PC-3 (cell line): ENCODE measurements around the gene GSG1. TPM values are rescaled to one million over a fixed set of nuclear protein-coding genes. Genes with fewer than 3 reads are reported as not detected.

Source experiments
- ATAC-seq: fragments of 200-7000 bp; cut with Tn5 transposase; 2 replicates; pipeline ENCODE4 v1.9.1; 2020; ENCODE audit warnings: mild to moderate bottlenecking, moderate library complexity
- BruUV-seq: library from RNA; stranded (reverse); fragments of 400-500 nt; replicated peaks from 2 replicates; lab custom pipeline; 2021; lab: Mats Ljungman, UMichigan
- CTCF ChIA-PET: fragments of 300-600 bp; sonication (Branson Sonifier 250); formaldehyde crosslinking; loops from one replicate; lab custom pipeline; 2022; ENCODE audit warnings: antibody characterized with exemption; lab: Charles Lee
- POLR2A ChIA-PET: fragments of 300-600 bp; sonication (Branson Sonifier 250); formaldehyde crosslinking; loops from one replicate; lab custom pipeline; 2022; ENCODE audit warnings: antibody characterized with exemption; ENCODE audit not compliant: unreplicated experiment; lab: Charles Lee
- DNase-seq: peaks from one replicate; pipeline ENCODE4 v3.0.0-alpha.2; 2015
- H2AFZ ChIP-seq: fragments of 300-600 bp; sonication (generic); 2 replicates; pipeline ENCODE4 v1.6.0; 2016; ENCODE audit warnings: antibody characterized with exemption, low read length
- H3F3A ChIP-seq: fragments of 300-600 bp; sonication (generic); one replicate; pipeline ENCODE4 v1.6.0; 2017; ENCODE audit warnings: antibody characterized with exemption, low read length, control low read depth, mild to moderate bottlenecking; ENCODE audit not compliant: unreplicated experiment
- H3K27ac ChIP-seq: fragments of 300-600 bp; sonication (generic); 2 replicates; pipeline ENCODE4 v1.5.1; 2016; ENCODE audit warnings: mild to moderate bottlenecking, low read length
- H3K27me3 ChIP-seq: fragments of 300-600 bp; sonication (generic); 2 replicates; pipeline ENCODE4 v1.6.1; 2016; ENCODE audit warnings: low read length, mixed read lengths
- H3K36me3 ChIP-seq: fragments of 300-600 bp; sonication (generic); 2 replicates; pipeline ENCODE4 v1.6.1; 2016; ENCODE audit warnings: low read depth, mixed run types, low read length, mixed read lengths
- H3K4me1 ChIP-seq: fragments of 300-600 bp; sonication (generic); 2 replicates; pipeline ENCODE4 v1.5.1; 2016; ENCODE audit warnings: low read length; ENCODE audit not compliant: insufficient read depth
- H3K4me2 ChIP-seq: fragments of 300-600 bp; sonication (generic); 2 replicates; pipeline ENCODE4 v1.6.0; 2016; ENCODE audit warnings: low read length
- H3K4me3 ChIP-seq: fragments of 300-600 bp; sonication (generic); 2 replicates; pipeline ENCODE4 v1.5.1; 2016; ENCODE audit warnings: mild to moderate bottlenecking, low read length, mixed read lengths
- H3K79me2 ChIP-seq: fragments of 300-600 bp; sonication (generic); 2 replicates; pipeline ENCODE4 v1.6.1; 2017; ENCODE audit warnings: low read length, mixed read lengths
- H3K9ac ChIP-seq: fragments of 300-600 bp; sonication (generic); 2 replicates; pipeline ENCODE4 v1.6.0; 2016; ENCODE audit warnings: mild to moderate bottlenecking, low read length
- H3K9me2 ChIP-seq: fragments of 300-600 bp; sonication (generic); replicated peaks from 2 replicates; pipeline ENCODE4 v1.6.1; 2016; ENCODE audit warnings: mixed run types, low read length, mixed read lengths
- H3K9me3 ChIP-seq: fragments of 300-600 bp; sonication (generic); 2 replicates; pipeline ENCODE4 v1.6.1; 2016; ENCODE audit warnings: low read length, mixed read lengths
- H4K20me1 ChIP-seq: fragments of 300-600 bp; sonication (generic); 2 replicates; pipeline ENCODE4 v1.6.1; 2016; ENCODE audit warnings: low read length, mixed read lengths
- CTCF ChIP-seq: fragments of 300-600 bp; sonication (generic); conservative IDR thresholded peaks from 2 replicates; pipeline ENCODE4 v1.5.1; 2017; ENCODE audit warnings: antibody characterized with exemption, low read depth, mild to moderate bottlenecking, low read length
- EZH2 ChIP-seq: fragments of 300-600 bp; sonication (generic); IDR thresholded peaks from one replicate; pipeline ENCODE4 v1.6.1; 2017; ENCODE audit warnings: antibody characterized with exemption, mild to moderate bottlenecking, low read length; ENCODE audit not compliant: unreplicated experiment
- EZH2phosphoT487 ChIP-seq: fragments of 300-600 bp; sonication (generic); IDR thresholded peaks from 2 replicates; pipeline ENCODE4 v1.6.1; 2018; ENCODE audit warnings: mild to moderate bottlenecking, antibody characterized with exemption, low read length, borderline replicate concordance
- intact Hi-C: fragments of 100-400 bp; cut with micrococcal nuclease; formaldehyde crosslinking; loops from 2 replicates; pipeline ENCODE4 v1.9.0; 2023
- total RNA-seq: library from RNA; depleted of rRNA; stranded (reverse); fragments of >200 nt; gene quantifications from 2 replicates; pipeline ENCODE4 v1.2.3, GENCODE V29; 2014

Gene GSG1
- total RNA-seq, 1 experiment from 2014 or later = 0.77 TPM

- BruUV-seq = no TSS peak
These were observed 48.8 kb upstream of the GSG1 start for GRCh38 chr12:13152281-13152680.

GRCh38 chr12:13149411-13149810 lies 45.9 kb upstream of the GSG1 start:
- H3K9me2 ChIP-seq = no peaks in the 10 kb centered on the region
- no TSS peak for BruUV-seq
- TF ChIP-seq EZH2 (no peak), EZH2phosphoT487 (no peak), CTCF (no peak)
- H3K9me3 ChIP-seq = no peaks in the 10 kb centered on the region
- no peaks in the 10 kb centered on the region for H4K20me1 ChIP-seq
- CTCF ChIA-PET = no interaction called here
- H3K4me1 ChIP-seq = peaks cover 8% of the 10 kb centered on the region
- H3K27ac ChIP-seq = no peak overlapping the region
- H3K4me3 ChIP-seq = no peak overlapping the region
- POLR2A ChIA-PET = no interaction called here
- intact Hi-C loops = no loop called here
- H3K36me3 ChIP-seq = no peaks in the 10 kb centered on the region
- H2AFZ ChIP-seq = no peak overlapping the region
- DNase-seq (no peak), ATAC-seq (no peak)
- H3K9ac ChIP-seq = no peak overlapping the region
- H3F3A ChIP-seq = no peaks in the 10 kb centered on the region
- no peaks in the 10 kb centered on the region for H3K79me2 ChIP-seq
- no peaks in the 10 kb centered on the region for H3K27me3 ChIP-seq
- no peak overlapping the region for H3K4me2 ChIP-seq

More at GRCh38 chr12:13152281-13152680, 48.8 kb upstream of the GSG1 start:
- H3K79me2 ChIP-seq = no peaks in the 10 kb centered on the region
- ATAC-seq = no peak
- H2AFZ ChIP-seq = no peak overlapping the region
- intact Hi-C loops = no loop called here
- H3K27me3 ChIP-seq = no peaks in the 10 kb centered on the region
- H3K9me3 ChIP-seq = no peaks in the 10 kb centered on the region
- no peak for TF ChIP-seq EZH2phosphoT487
- no peak for TF ChIP-seq CTCF
- TF ChIP-seq EZH2 = no peak
- H3K9me2 ChIP-seq = no peaks in the 10 kb centered on the region
- H4K20me1 ChIP-seq = no peaks in the 10 kb centered on the region
- H3K4me3 ChIP-seq = no peak overlapping the region
- ChIA-PET POLR2A (no interaction called here), CTCF (no interaction called here)
- peaks cover 10% of the 10 kb centered on the region for H3K4me1 ChIP-seq
- H3F3A ChIP-seq = no peaks in the 10 kb centered on the region
- H3K4me2 ChIP-seq = no peak overlapping the region
- H3K36me3 ChIP-seq = no peaks in the 10 kb centered on the region
- H3K9ac ChIP-seq = no peak overlapping the region
- no peak for DNase-seq
- no peak overlapping the region for H3K27ac ChIP-seq

- Histone ChIP-seq H3K4me2 (no peak overlapping the region), H3K36me3 (no peaks in the 10 kb centered on the region), H3K27me3 (no peaks in the 10 kb centered on the region), H4K20me1 (no peaks in the 10 kb centered on the region), H3K27ac (no peak overlapping the region), H3F3A (no peaks in the 10 kb centered on the region), H3K9ac (no peak overlapping the region), H3K4me3 (no peak overlapping the region), H3K79me2 (no peaks in the 10 kb centered on the region), H2AFZ (no peak overlapping the region), H3K4me1 (no peaks in the 10 kb centered on the region; the same call in 1 of the 2 replicates), H3K9me3 (no peaks in the 10 kb centered on the region), H3K9me2 (no peaks in the 10 kb centered on the region)
- BruUV-seq = no TSS peak
- intact Hi-C loops = no loop called here
- TF ChIP-seq CTCF = no peak
- no peak for TF ChIP-seq EZH2phosphoT487
- ChIA-PET CTCF (no interaction called here), POLR2A (no interaction called here)
- ATAC-seq (no peak), DNase-seq (no peak)
These were observed 45.0 kb upstream of the GSG1 start for GRCh38 chr12:13148485-13148847.
